ENCODE data around the gene EXOSC7.

The EXOSC7 gene

GRCh38 chr3:45026038-45026437, 50.0 kb downstream of the EXOSC7 start, which contains the start of gene CLEC3B:
Gene CLEC3B, plus strand, starts transcription at chr3:45026303. Its CDS starts 60 bp downstream, at chr3:45026363.
- H3K4me1 ChIP-seq (ENCODE audit: control insufficient read depth in 2 of 2, insufficient read depth in 1 of 2, low read depth in 1 of 2, low read length in 2 of 2) = peaks cover 0 to 11% of the 10 kb centered on the region in 2 donors
- H3K27me3 ChIP-seq (ENCODE audit: control insufficient read depth in 3 of 3, insufficient read depth in 3 of 3, low read depth in 1 of 3, low read length in 3 of 3) = peaks cover 0 to 5% (median 0%) of the 10 kb centered on the region in 3 experiments
- no peak within 1 kb of the TSS for H3K4me3 ChIP-seq (ENCODE audit: low read length in 2 of 2)
- DNase-seq (ENCODE audit: low spot score) = no peak
- no peak within 1 kb of the TSS for H3K4ac ChIP-seq (ENCODE audit: low read length)
- H3K23ac ChIP-seq (ENCODE audit: low read depth, low read length, poor library complexity) = no peak within 1 kb of the TSS
- WGBS, 2 donors (ENCODE audit: extremely low coverage in 2 of 2, insufficient read length in 2 of 2, insufficient replicate concordance in 1 of 2) = no CpG with 5 or more reads among the region's 13 CpGs
- H2AFZ ChIP-seq (ENCODE audit: low read length) = peak within 1 kb of the TSS; percentile 71
- H2AK5ac ChIP-seq (ENCODE audit: low read depth, low read length) = peak within 1 kb of the TSS; percentile 16
- no peak within 1 kb of the TSS for H4K8ac ChIP-seq (ENCODE audit: low read depth, low read length)
- H2BK15ac ChIP-seq (ENCODE audit: low read length) = no peak within 1 kb of the TSS
- no peak within 1 kb of the TSS for H4K91ac ChIP-seq (ENCODE audit: low read depth, low read length, poor library complexity)
- no peak within 1 kb of the TSS for H3K4me2 ChIP-seq (ENCODE audit: insufficient read depth, low read length, poor library complexity, severe bottlenecking)
- H3K18ac ChIP-seq (ENCODE audit: low read length) = peak within 1 kb of the TSS; percentile 36
- H3K9me3 ChIP-seq (replicated peaks in 1 of 2; ENCODE audit: control insufficient read depth in 2 of 2, insufficient read depth in 1 of 2, low read depth in 1 of 2, low read length in 2 of 2) = no peaks in the 10 kb centered on the region
- no peak within 1 kb of the TSS for H2BK12ac ChIP-seq (ENCODE audit: low read length)
- no peak within 1 kb of the TSS for H2BK120ac ChIP-seq (ENCODE audit: low read depth, low read length)
- H3K14ac ChIP-seq (ENCODE audit: low read length) = no peak within 1 kb of the TSS
- no peak within 1 kb of the TSS for H2BK5ac ChIP-seq (ENCODE audit: low read length)
- peak within 1 kb of the TSS; percentile 30 for H3K9ac ChIP-seq (ENCODE audit: low read depth, low read length, poor library complexity)
- H3K36me3 ChIP-seq (replicated peaks in 1 of 2; ENCODE audit: control insufficient read depth in 2 of 2, insufficient read depth in 2 of 2, low read length in 2 of 2) = no peaks in the 10 kb centered on the region
- H3K79me1 ChIP-seq (ENCODE audit: low read depth, low read length) = no peaks in the 10 kb centered on the region
- H3K27ac ChIP-seq (replicated peaks; ENCODE audit: low read length) = no peak within 1 kb of the TSS

GRCh38 chr3:45026957-45027356, 50.9 kb downstream of the EXOSC7 start:
- Histone ChIP-seq H3K4me3 (ENCODE audit: low read length in 2 of 2) (no peak overlapping the region), H3K36me3 (replicated peaks in 1 of 2; ENCODE audit: control insufficient read depth in 2 of 2, insufficient read depth in 2 of 2, low read length in 2 of 2) (no peaks in the 10 kb centered on the region), H3K4me2 (ENCODE audit: insufficient read depth, low read length, poor library complexity, severe bottlenecking) (no peak overlapping the region), H3K14ac (ENCODE audit: low read length) (no peak overlapping the region), H2BK5ac (ENCODE audit: low read length) (no peak overlapping the region), H3K18ac (ENCODE audit: low read length) (no peak overlapping the region), H3K9ac (ENCODE audit: low read depth, low read length, poor library complexity) (peak overlapping the region; percentile 30), H4K8ac (ENCODE audit: low read depth, low read length) (no peak overlapping the region), H3K4me1 (ENCODE audit: control insufficient read depth in 2 of 2, insufficient read depth in 1 of 2, low read depth in 1 of 2, low read length in 2 of 2) (peaks cover 0 to 11% of the 10 kb centered on the region in 2 donors), H4K91ac (ENCODE audit: low read depth, low read length, poor library complexity) (no peak overlapping the region), H2BK120ac (ENCODE audit: low read depth, low read length) (no peak overlapping the region), H2AK5ac (ENCODE audit: low read depth, low read length) (no peak overlapping the region), H3K23ac (ENCODE audit: low read depth, low read length, poor library complexity) (no peak overlapping the region), H3K4ac (ENCODE audit: low read length) (no peak overlapping the region), H3K9me3 (replicated peaks in 1 of 2; ENCODE audit: control insufficient read depth in 2 of 2, insufficient read depth in 1 of 2, low read depth in 1 of 2, low read length in 2 of 2) (no peaks in the 10 kb centered on the region), H3K27ac (replicated peaks; ENCODE audit: low read length) (no peak overlapping the region), H3K79me1 (ENCODE audit: low read depth, low read length) (no peaks in the 10 kb centered on the region), H2BK15ac (ENCODE audit: low read length) (no peak overlapping the region), H2AFZ (ENCODE audit: low read length) (peak overlapping the region; percentile 71), H3K27me3 (ENCODE audit: control insufficient read depth in 3 of 3, insufficient read depth in 3 of 3, low read depth in 1 of 3, low read length in 3 of 3) (peaks cover 0 to 5% (median 0%) of the 10 kb centered on the region in 3 experiments), H2BK12ac (ENCODE audit: low read length) (no peak overlapping the region)
- DNase-seq (ENCODE audit: low spot score) = no peak
- no CpG with 5 or more reads among the region's 4 CpGs for WGBS, 2 donors (ENCODE audit: extremely low coverage in 2 of 2, insufficient read length in 2 of 2, insufficient replicate concordance in 1 of 2)

GRCh38 chr3:45027441-45027840, 51.4 kb downstream of the EXOSC7 start:
- WGBS, 2 donors (ENCODE audit: extremely low coverage in 2 of 2, insufficient read length in 2 of 2, insufficient replicate concordance in 1 of 2) = no CpG with 5 or more reads among the region's 4 CpGs
- no peak overlapping the region for H2BK12ac ChIP-seq (ENCODE audit: low read length)
- peaks cover 0 to 5% (median 0%) of the 10 kb centered on the region in 3 experiments for H3K27me3 ChIP-seq (ENCODE audit: control insufficient read depth in 3 of 3, insufficient read depth in 3 of 3, low read depth in 1 of 3, low read length in 3 of 3)
- no peak for DNase-seq (ENCODE audit: low spot score)
- no peak overlapping the region for H2AK5ac ChIP-seq (ENCODE audit: low read depth, low read length)
- no peak overlapping the region for H3K27ac ChIP-seq (replicated peaks; ENCODE audit: low read length)
- no peak overlapping the region for H3K4me3 ChIP-seq (ENCODE audit: low read length in 2 of 2)
- no peak overlapping the region for H3K4me2 ChIP-seq (ENCODE audit: insufficient read depth, low read length, poor library complexity, severe bottlenecking)
- H2BK120ac ChIP-seq (ENCODE audit: low read depth, low read length) = no peak overlapping the region
- H4K91ac ChIP-seq (ENCODE audit: low read depth, low read length, poor library complexity) = no peak overlapping the region
- no peak overlapping the region for H3K23ac ChIP-seq (ENCODE audit: low read depth, low read length, poor library complexity)
- no peak overlapping the region for H2BK15ac ChIP-seq (ENCODE audit: low read length)
- no peak overlapping the region for H4K8ac ChIP-seq (ENCODE audit: low read depth, low read length)
- H2BK5ac ChIP-seq (ENCODE audit: low read length) = no peak overlapping the region
- H3K4ac ChIP-seq (ENCODE audit: low read length) = no peak overlapping the region
- H3K9ac ChIP-seq (ENCODE audit: low read depth, low read length, poor library complexity) = no peak overlapping the region
- H3K9me3 ChIP-seq (replicated peaks in 1 of 2; ENCODE audit: control insufficient read depth in 2 of 2, insufficient read depth in 1 of 2, low read depth in 1 of 2, low read length in 2 of 2) = no peaks in the 10 kb centered on the region
- no peaks in the 10 kb centered on the region for H3K79me1 ChIP-seq (ENCODE audit: low read depth, low read length)
- H3K18ac ChIP-seq (ENCODE audit: low read length) = no peak overlapping the region
- H2AFZ ChIP-seq (ENCODE audit: low read length) = peak overlapping the region; percentile 71
- peaks cover 0 to 11% of the 10 kb centered on the region in 2 donors for H3K4me1 ChIP-seq (ENCODE audit: control insufficient read depth in 2 of 2, insufficient read depth in 1 of 2, low read depth in 1 of 2, low read length in 2 of 2)
- H3K36me3 ChIP-seq (replicated peaks in 1 of 2; ENCODE audit: control insufficient read depth in 2 of 2, insufficient read depth in 2 of 2, low read length in 2 of 2) = no peaks in the 10 kb centered on the region
- no peak overlapping the region for H3K14ac ChIP-seq (ENCODE audit: low read length)

GRCh38 chr3:45029216-45029615, 53.2 kb downstream of the EXOSC7 start:
- H3K9ac ChIP-seq (ENCODE audit: low read depth, low read length, poor library complexity) = no peak overlapping the region
- no peak overlapping the region for H2BK120ac ChIP-seq (ENCODE audit: low read depth, low read length)
- H2BK12ac ChIP-seq (ENCODE audit: low read length) = no peak overlapping the region
- no peak overlapping the region for H3K4me3 ChIP-seq (ENCODE audit: low read length in 2 of 2)
- H4K8ac ChIP-seq (ENCODE audit: low read depth, low read length) = no peak overlapping the region
- no peak overlapping the region for H2AK5ac ChIP-seq (ENCODE audit: low read depth, low read length)
- no peak overlapping the region for H3K4ac ChIP-seq (ENCODE audit: low read length)
- no peak overlapping the region for H4K91ac ChIP-seq (ENCODE audit: low read depth, low read length, poor library complexity)
- H3K27ac ChIP-seq (replicated peaks; ENCODE audit: low read length) = no peak overlapping the region
- no peak for DNase-seq (ENCODE audit: low spot score)
- H3K27me3 ChIP-seq (ENCODE audit: control insufficient read depth in 3 of 3, insufficient read depth in 3 of 3, low read depth in 1 of 3, low read length in 3 of 3) = peaks cover 0 to 14% (median 3%) of the 10 kb centered on the region in 3 experiments
- H3K18ac ChIP-seq (ENCODE audit: low read length) = no peak overlapping the region
- no peak overlapping the region for H3K14ac ChIP-seq (ENCODE audit: low read length)
- H3K4me2 ChIP-seq (ENCODE audit: insufficient read depth, low read length, poor library complexity, severe bottlenecking) = no peak overlapping the region
- peaks cover 0 to 11% of the 10 kb centered on the region in 2 donors for H3K4me1 ChIP-seq (ENCODE audit: control insufficient read depth in 2 of 2, insufficient read depth in 1 of 2, low read depth in 1 of 2, low read length in 2 of 2)
- H3K9me3 ChIP-seq (replicated peaks in 1 of 2; ENCODE audit: control insufficient read depth in 2 of 2, insufficient read depth in 1 of 2, low read depth in 1 of 2, low read length in 2 of 2) = no peaks in the 10 kb centered on the region
- H3K23ac ChIP-seq (ENCODE audit: low read depth, low read length, poor library complexity) = no peak overlapping the region
- no peaks in the 10 kb centered on the region for H3K36me3 ChIP-seq (replicated peaks in 1 of 2; ENCODE audit: control insufficient read depth in 2 of 2, insufficient read depth in 2 of 2, low read length in 2 of 2)
- H2BK15ac ChIP-seq (ENCODE audit: low read length) = no peak overlapping the region
- H2BK5ac ChIP-seq (ENCODE audit: low read length) = no peak overlapping the region
- WGBS, 2 donors (ENCODE audit: extremely low coverage in 2 of 2, insufficient read length in 2 of 2, insufficient replicate concordance in 1 of 2) = no CpG with 5 or more reads among the region's 2 CpGs
- H3K79me1 ChIP-seq (ENCODE audit: low read depth, low read length) = no peaks in the 10 kb centered on the region
- H2AFZ ChIP-seq (ENCODE audit: low read length) = no peak overlapping the region
